ENCODE measurements around the gene RBM48. TPM values are rescaled to one million over a fixed set of nuclear protein-coding genes. Genes with fewer than 3 reads are reported as not detected.

RBM48 gene
- total RNA-seq, 1 donor from 2014 or later = 13.6 TPM

DNA sequence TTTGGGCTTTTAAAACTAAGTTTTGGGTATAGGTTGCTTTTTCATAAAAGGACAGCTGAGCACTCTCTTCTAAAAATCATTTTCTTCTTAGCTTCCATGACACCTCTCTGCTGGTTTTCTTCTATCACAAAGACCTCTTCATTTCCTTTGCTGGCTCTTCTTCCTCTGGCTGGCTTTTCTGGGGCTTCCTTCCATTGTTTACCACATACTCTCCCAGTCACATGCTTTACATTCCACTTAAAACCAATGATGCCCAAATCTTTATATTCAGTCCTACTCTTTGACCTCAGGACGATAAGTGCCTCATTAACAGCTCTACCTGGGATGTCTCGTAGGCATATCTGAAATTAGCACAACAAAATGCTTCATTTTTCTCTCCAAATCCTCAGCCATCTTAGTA, 34.8 kb downstream of the RBM48 start:
- no peak for DNase-seq (ENCODE audit: low read depth, low spot score)
- Mint-ChIP-seq H3K9me3 (no peaks in the 10 kb centered on the region), H3K4me1 (no peaks in the 10 kb centered on the region), H3K27me3 (ENCODE audit: low read depth) (no peaks in the 10 kb centered on the region), H3K27ac (ENCODE audit: unreplicated experiment) (no peak overlapping the region), H3K36me3 (ENCODE audit: low read depth) (no peaks in the 10 kb centered on the region), H3K4me3 (no peak overlapping the region)
- TF ChIP-seq, protein P1, sequence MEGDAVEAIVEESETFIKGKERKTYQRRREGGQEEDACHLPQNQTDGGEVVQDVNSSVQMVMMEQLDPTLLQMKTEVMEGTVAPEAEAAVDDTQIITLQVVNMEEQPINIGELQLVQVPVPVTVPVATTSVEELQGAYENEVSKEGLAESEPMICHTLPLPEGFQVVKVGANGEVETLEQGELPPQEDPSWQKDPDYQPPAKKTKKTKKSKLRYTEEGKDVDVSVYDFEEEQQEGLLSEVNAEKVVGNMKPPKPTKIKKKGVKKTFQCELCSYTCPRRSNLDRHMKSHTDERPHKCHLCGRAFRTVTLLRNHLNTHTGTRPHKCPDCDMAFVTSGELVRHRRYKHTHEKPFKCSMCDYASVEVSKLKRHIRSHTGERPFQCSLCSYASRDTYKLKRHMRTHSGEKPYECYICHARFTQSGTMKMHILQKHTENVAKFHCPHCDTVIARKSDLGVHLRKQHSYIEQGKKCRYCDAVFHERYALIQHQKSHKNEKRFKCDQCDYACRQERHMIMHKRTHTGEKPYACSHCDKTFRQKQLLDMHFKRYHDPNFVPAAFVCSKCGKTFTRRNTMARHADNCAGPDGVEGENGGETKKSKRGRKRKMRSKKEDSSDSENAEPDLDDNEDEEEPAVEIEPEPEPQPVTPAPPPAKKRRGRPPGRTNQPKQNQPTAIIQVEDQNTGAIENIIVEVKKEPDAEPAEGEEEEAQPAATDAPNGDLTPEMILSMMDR (conservative IDR thresholded peaks at IDR 0.05) = no peak

DNA sequence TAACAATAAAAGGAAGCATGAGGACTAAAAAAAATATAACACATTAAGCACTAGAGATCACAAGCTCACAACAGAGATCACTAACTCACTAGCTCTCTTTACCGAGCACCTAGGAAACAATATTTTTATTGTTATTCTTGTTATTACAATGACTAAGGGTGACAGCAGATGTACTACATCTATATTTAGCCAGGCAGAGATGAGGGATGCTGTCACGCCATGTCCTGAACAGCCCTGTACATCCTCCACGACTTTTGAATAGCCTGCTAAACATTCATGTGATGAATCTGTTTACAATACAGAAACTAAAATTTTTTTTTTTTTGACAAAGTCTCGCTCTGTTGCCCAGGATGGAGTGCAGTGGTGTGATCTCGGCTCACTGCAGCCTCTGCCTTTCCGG, 38.9 kb downstream of the RBM48 start:
- Mint-ChIP-seq H3K36me3 (ENCODE audit: low read depth) (peaks cover 5% of the 10 kb centered on the region), H3K4me1 (no peaks in the 10 kb centered on the region), H3K27me3 (ENCODE audit: low read depth) (no peaks in the 10 kb centered on the region), H3K27ac (ENCODE audit: unreplicated experiment) (no peak overlapping the region), H3K9me3 (no peaks in the 10 kb centered on the region), H3K4me3 (no peak overlapping the region)
- no peak for DNase-seq (ENCODE audit: low read depth, low spot score)
- TF ChIP-seq, protein P1 (conservative IDR thresholded peaks at IDR 0.05) = no peak

DNA sequence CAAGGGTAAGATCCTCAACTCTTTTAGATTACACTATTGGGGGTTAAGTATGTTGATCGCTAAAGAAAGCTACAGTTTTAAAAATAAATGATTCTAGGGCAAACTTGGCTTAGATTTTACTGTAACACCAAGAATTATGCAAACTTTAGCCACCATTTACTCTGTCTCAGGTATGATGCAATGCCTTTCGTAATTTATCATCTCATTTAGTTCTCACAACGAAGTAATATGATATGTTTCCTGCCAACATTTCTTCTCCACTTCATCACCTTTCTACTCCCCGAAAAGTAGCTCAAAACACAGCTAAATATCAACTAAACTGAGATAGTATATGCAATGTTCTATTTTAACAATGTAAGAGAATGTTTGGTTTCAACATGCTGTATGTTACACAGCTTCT, 40.5 kb downstream of the RBM48 start:
- no peak overlapping the region for H3K4me3 Mint-ChIP-seq
- TF ChIP-seq, protein P1 (conservative IDR thresholded peaks at IDR 0.05) = no peak
- no peaks in the 10 kb centered on the region for H3K4me1 Mint-ChIP-seq
- no peak overlapping the region for H3K27ac Mint-ChIP-seq (ENCODE audit: unreplicated experiment)
- H3K9me3 Mint-ChIP-seq = no peaks in the 10 kb centered on the region
- peaks cover 10% of the 10 kb centered on the region for H3K36me3 Mint-ChIP-seq (ENCODE audit: low read depth)
- no peaks in the 10 kb centered on the region for H3K27me3 Mint-ChIP-seq (ENCODE audit: low read depth)
- no peak for DNase-seq (ENCODE audit: low read depth, low spot score)

DNA sequence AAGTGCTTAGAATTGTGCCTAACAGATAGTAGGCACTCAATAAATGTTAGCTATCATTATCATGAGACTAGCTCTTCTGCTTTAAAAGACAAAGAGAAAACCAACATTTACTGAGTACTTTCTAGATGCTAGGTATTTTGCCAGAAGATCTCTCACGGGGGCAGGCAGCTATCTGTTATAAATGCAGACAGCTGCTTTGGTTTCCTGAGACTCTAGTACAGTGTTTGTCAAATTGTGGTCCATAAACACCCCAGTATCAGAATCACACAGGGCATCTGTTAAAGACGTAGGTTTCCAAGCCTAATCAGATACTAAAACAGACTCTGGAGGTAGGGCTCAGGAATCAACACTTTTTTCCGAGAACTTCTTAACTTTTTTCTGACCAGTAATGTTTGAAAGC, 47.7 kb downstream of the RBM48 start:
- TF ChIP-seq, protein P1 (conservative IDR thresholded peaks at IDR 0.05) = no peak
- Mint-ChIP-seq H3K9me3 (no peaks in the 10 kb centered on the region), H3K4me3 (no peak overlapping the region), H3K4me1 (no peaks in the 10 kb centered on the region), H3K36me3 (ENCODE audit: low read depth) (peaks cover 13% of the 10 kb centered on the region), H3K27ac (ENCODE audit: unreplicated experiment) (no peak overlapping the region), H3K27me3 (ENCODE audit: low read depth) (no peaks in the 10 kb centered on the region)
- no peak for DNase-seq (ENCODE audit: low read depth, low spot score)

DNA sequence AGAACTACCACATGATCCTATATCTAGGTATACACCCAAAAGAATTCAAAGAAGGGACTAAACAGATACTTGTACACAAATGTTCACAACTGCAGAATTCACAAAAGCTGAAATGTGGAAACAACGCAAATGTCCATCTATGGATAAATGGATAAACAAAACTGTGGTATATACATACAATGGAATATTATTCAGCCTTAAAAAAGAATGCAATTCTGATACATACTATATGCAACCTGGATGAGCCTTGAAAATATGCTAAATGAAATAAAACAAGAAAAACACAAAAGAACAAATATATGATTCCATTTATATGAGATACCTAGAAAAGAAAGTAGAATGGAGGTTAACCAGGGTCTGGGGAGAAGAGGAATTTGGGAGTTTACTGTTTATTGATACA, 54.4 kb downstream of the RBM48 start:
- Mint-ChIP-seq H3K4me1 (peaks cover 13% of the 10 kb centered on the region), H3K9me3 (no peaks in the 10 kb centered on the region), H3K36me3 (ENCODE audit: low read depth) (peaks cover 12% of the 10 kb centered on the region), H3K4me3 (no peak overlapping the region), H3K27me3 (ENCODE audit: low read depth) (no peaks in the 10 kb centered on the region), H3K27ac (ENCODE audit: unreplicated experiment) (no peak overlapping the region)
- TF ChIP-seq, protein P1 (conservative IDR thresholded peaks at IDR 0.05) = no peak
- no peak for DNase-seq (ENCODE audit: low read depth, low spot score)

DNA sequence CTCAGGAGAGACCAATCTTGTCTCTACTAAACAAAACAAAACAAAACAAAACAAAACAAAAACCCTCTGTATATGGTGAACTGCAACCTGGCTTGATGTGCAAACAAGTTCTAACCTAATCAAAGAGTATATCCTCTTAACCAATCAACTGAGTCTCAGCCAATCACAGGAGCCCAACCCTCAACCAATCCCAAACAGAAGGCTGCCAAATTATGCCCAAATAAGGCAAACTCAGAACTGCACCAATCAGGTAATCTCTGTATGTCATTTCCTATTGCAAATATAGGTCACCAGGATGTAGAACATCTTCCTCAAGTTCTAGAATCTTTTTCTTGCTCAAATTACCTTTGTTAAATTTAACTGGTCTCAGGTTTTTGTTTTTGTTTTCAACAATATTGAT, 56.4 kb downstream of the RBM48 start:
- TF ChIP-seq, protein P1 (conservative IDR thresholded peaks at IDR 0.05) = no peak
- no peak overlapping the region for H3K27ac Mint-ChIP-seq (ENCODE audit: unreplicated experiment)
- H3K36me3 Mint-ChIP-seq (ENCODE audit: low read depth) = peaks cover 10% of the 10 kb centered on the region
- no peak for DNase-seq (ENCODE audit: low read depth, low spot score)
- no peaks in the 10 kb centered on the region for H3K27me3 Mint-ChIP-seq (ENCODE audit: low read depth)
- peaks cover 28% of the 10 kb centered on the region for H3K4me1 Mint-ChIP-seq
- no peaks in the 10 kb centered on the region for H3K9me3 Mint-ChIP-seq
- H3K4me3 Mint-ChIP-seq = no peak overlapping the region

Data from neural crest cell (in vitro differentiated cells).